ENCODE data around the gene NYNRIN.

DNA sequence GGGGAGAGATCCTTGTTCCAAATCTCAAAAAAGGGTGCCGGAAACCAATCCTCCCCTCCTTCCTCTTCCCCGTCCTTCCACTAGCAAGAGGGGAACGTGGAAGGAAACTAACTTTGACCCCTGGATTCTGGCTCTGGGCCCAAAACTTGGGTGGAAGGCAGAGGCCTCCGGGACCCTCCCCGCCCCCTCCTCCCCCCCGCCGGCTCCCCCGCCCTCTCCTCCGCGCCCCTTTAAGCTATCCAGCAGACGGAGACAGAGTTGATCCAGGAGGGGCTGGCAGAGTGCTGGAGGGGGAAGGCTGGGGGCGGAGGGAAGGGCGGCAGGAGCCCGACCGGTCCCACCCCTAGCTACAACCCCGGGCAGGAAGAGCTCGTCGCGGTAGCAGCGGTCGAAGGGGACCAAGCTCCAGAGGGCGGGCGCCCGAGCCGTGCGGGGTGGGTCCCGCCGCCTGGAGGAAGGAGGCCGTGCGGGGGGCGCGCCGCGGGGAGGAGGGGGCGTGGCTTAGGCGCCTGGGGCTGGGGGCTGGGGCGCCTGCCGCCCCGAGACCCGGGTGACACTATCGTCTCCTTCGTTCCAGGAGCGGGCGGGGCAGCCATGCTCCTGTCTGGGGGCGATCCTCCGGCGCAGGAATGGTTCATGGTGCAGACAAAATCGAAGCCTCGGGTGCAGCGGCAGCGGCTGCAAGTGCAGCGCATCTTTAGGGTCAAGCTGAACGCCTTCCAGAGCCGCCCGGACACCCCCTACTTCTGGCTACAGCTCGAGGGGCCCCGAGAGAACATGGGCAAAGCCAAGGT lies at the start of gene NYNRIN:
- TF ChIP-seq NR2C2 (IDR thresholded peaks at IDR 0.05; ENCODE audit: borderline replicate concordance, control insufficient read depth, insufficient read length, low read depth) (no peak), MXI1 (IDR thresholded peaks at IDR 0.05; ENCODE audit: low read depth, low read length) (no peak), SUPT20H (IDR thresholded peaks at IDR 0.05; ENCODE audit: borderline replicate concordance, control insufficient read depth, low read depth, low read length) (no peak), KDM1A (IDR thresholded peaks at IDR 0.05; ENCODE audit: borderline replicate concordance) (no peak), ATF7 (IDR thresholded peaks at IDR 0.05; ENCODE audit: low read depth) (no peak), SRF (IDR thresholded peaks at IDR 0.05; ENCODE audit: low read depth in 2 of 2, low read length in 2 of 2) (no peak), NRF1 (conservative IDR thresholded peaks at IDR 0.05; ENCODE audit: low read depth, low read length) (no peak), RBBP5 (conservative IDR thresholded peaks at IDR 0.05) (no peak), CBX3 (IDR thresholded peaks at IDR 0.05; ENCODE audit: borderline replicate concordance, low read depth) (no peak), CTCF (IDR thresholded peaks at IDR 0.05 in 2 of 3, conservative IDR thresholded peaks at IDR 0.05 in 1 of 3; ENCODE audit: control insufficient read depth in 2 of 3, extremely low read depth in 1 of 3, insufficient read depth in 1 of 3, low read depth in 3 of 3, low read length in 3 of 3) (no peak)
- TF ChIP-seq, protein P1, sequence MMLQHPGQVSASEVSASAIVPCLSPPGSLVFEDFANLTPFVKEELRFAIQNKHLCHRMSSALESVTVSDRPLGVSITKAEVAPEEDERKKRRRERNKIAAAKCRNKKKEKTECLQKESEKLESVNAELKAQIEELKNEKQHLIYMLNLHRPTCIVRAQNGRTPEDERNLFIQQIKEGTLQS (IDR thresholded peaks at IDR 0.05; ENCODE audit: borderline replicate concordance, extremely low read depth, low read depth, low read length), result no peak
